ENCODE measurements around the gene TTC34.
A peak's percentile ranks its signal among the peaks of the same experiment; 100 is the strongest.
"Not testable (repeated sequence)": the region's sequence is repeated elsewhere in the genome, so short reads cannot be mapped to it uniquely, and the experiment has no call there.

Gene TTC34

GRCh38 chr1:2795926-2796325, 5.6 kb downstream of the TTC34 start:
- DNase-seq = no peak

GRCh38 chr1:2791027-2791760, 10.3 kb downstream of the TTC34 start:
- no peak for DNase-seq

- peak; percentile 0 for DNase-seq
These were observed 11.4 kb downstream of the TTC34 start for GRCh38 chr1:2789986-2790581.

GRCh38 chr1:2789164-2789985, 12.1 kb downstream of the TTC34 start:
- peak; percentile 0 for DNase-seq

GRCh38 chr1:2788506-2789163, 12.9 kb downstream of the TTC34 start:
- peak; percentile 0 for DNase-seq

GRCh38 chr1:2787163-2787911, 14.2 kb downstream of the TTC34 start:
- peak; percentile 1 for DNase-seq

GRCh38 chr1:2786329-2787162, 14.9 kb downstream of the TTC34 start:
- peak; percentile 67 for DNase-seq

GRCh38 chr1:2785631-2786328, 15.7 kb downstream of the TTC34 start:
- DNase-seq = peak; percentile 0

- no peak for DNase-seq
These were observed 16.5 kb downstream of the TTC34 start for GRCh38 chr1:2784854-2785630.

- DNase-seq = no peak
These were observed 17.8 kb downstream of the TTC34 start for GRCh38 chr1:2783435-2784397.

GRCh38 chr1:2783069-2783434, 18.4 kb downstream of the TTC34 start:
- no peak for DNase-seq

- DNase-seq = no peak
These were observed 19.9 kb downstream of the TTC34 start for GRCh38 chr1:2781627-2782026.

GRCh38 chr1:2778220-2778592, 23.3 kb downstream of the TTC34 start:
- DNase-seq = no peak

- DNase-seq = no peak
These were observed 23.9 kb downstream of the TTC34 start for GRCh38 chr1:2777424-2778219.

- DNase-seq = not testable (repeated sequence)
These were observed 26.2 kb downstream of the TTC34 start for GRCh38 chr1:2775333-2775732.

- DNase-seq = not testable (repeated sequence)
These were observed 33.4 kb downstream of the TTC34 start for GRCh38 chr1:2768052-2768451.

- DNase-seq = not testable (repeated sequence)
These were observed 42.1 kb downstream of the TTC34 start for GRCh38 chr1:2759433-2759832.

- DNase-seq = not testable (repeated sequence)
These were observed 44.0 kb downstream of the TTC34 start for GRCh38 chr1:2757519-2757918.

Measured in stimulated activated CD4-positive, alpha-beta T cell treated with anti-CD3 and anti-CD28 coated beads, Interleukin-1b, Interleukin-23, amount 100 ng/mL, for 48 hours (primary cell).